Activated naive CD8-positive, alpha-beta T cell treated with anti-CD3 and anti-CD28 coated beads, Interleukin-2, amount 10 ng/mL, durations not matched to agents 7 days and 5 days (primary cell): ENCODE data around the gene MPHOSPH9. TPM values are rescaled to one million over a fixed set of nuclear protein-coding genes. Genes with fewer than 3 reads are reported as not detected.
"Not testable (repeated sequence)": the region's sequence is repeated elsewhere in the genome, so short reads cannot be mapped to it uniquely, and the experiment has no call there.

Source experiments
- ATAC-seq: fragments of 150-1000 bp; cut with Tn5 transposase; one replicate; pipeline ENCODE4 v1.10.0; 2021; ENCODE audit warnings: low read depth, moderate library complexity
- POLR2A ChIA-PET: fragments of 350-600 bp; sonication (Branson Sonifier 250); formaldehyde crosslinking; loops from one replicate; lab custom pipeline; 2021; ENCODE audit warnings: antibody characterized with exemption; lab: Charles Lee
- DNase-seq: peaks from one replicate; pipeline ENCODE4 v3.0.0; 2021
- H3K27ac Mint-ChIP-seq: one replicate; pipeline ENCODE4 v1.8.0; 2022; ENCODE audit warnings: mild to moderate bottlenecking, mixed read lengths
- H3K27me3 Mint-ChIP-seq: one replicate; pipeline ENCODE4 v1.8.0; 2022; ENCODE audit warnings: mild to moderate bottlenecking, moderate library complexity, mixed read lengths
- H3K36me3 Mint-ChIP-seq: one replicate; pipeline ENCODE4 v1.8.0; 2021; ENCODE audit warnings: mild to moderate bottlenecking, mixed read lengths
- H3K4me1 Mint-ChIP-seq: one replicate; pipeline ENCODE4 v1.8.0; 2021; ENCODE audit warnings: mixed read lengths
- H3K4me3 Mint-ChIP-seq: one replicate; pipeline ENCODE4 v1.8.0; 2022; ENCODE audit warnings: mild to moderate bottlenecking, moderate library complexity, mixed read lengths
- H3K9me3 Mint-ChIP-seq: one replicate; pipeline ENCODE4 v1.8.0; 2021; ENCODE audit warnings: mixed read lengths
- total RNA-seq, 2 experiments: library from RNA; stranded (reverse); gene quantifications; one replicate each; pipeline ENCODE4 v1.2.3, GENCODE V29; 2021

MPHOSPH9 gene
- total RNA-seq, 2 experiments from 2014 or later, result 121 to 131 TPM

DNA sequence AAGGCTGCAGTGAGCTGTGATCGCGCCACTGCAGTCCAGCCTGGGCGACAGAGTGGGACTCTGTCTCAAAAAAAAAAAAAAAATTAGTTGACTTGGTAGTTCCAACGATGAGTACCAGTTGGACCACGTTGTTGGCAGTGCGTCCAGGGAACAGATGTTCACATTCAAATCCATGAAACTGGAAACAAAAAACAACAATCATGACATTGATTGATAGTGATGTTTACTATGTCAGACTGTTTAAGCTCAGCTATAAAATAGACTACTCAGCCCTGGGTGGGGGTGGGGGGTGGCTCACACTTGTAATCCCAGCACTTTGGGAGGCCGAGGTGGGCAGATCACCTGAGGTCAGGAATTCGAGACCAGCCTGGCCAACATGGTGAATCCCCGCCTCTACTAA lies 19.4 kb upstream of the MPHOSPH9 start:
- POLR2A ChIA-PET, result interaction anchor here (0.8 kb wide), 1 partner anchor 13 kb away, joined by 3 read pairs; no protein-coding TSS in a partner anchor
- H3K4me1 Mint-ChIP-seq, result peaks cover 25% of the 10 kb centered on the region

DNA sequence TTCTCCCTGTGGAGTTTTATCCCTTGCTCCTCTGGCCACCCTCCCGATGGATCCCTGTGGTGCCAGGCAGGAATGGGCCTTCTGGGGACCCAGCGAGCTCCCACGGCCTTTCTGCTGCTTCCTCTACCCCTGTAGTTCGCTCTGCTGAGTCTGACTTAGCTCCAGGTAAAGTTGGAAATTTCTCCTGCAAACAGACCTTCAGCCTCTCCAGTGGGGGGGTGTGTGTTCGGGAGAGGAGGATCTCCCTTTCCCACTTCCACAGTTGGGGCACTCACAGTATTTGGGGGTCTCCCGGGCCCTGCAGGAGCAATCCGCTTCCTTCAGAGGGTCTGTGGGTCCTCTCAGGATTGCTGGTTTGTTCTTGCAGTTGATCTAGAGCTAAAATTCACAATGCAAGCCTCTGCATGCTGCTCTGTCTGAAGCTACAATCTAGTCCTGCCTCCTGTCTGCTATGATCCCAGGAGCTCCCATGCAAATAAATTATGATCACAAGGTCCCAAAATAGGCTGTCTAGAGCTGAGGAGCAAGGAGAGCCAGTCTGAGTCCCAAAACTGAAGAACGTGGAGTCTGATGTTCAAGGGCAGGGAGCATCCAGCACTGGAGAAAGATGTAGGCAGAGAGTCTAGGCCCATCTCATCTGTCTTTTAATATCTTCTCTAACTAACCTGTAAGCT lies 18.6 kb upstream of the MPHOSPH9 start:
- no peak overlapping the region for H3K4me3 Mint-ChIP-seq
- DNase-seq, result peak; percentile 10
- POLR2A ChIA-PET, result interaction anchor here (0.8 to 0.9 kb wide), 2 partner anchors 14 to 19 kb away, joined by 3 read pairs; partner anchors contain the start of genes MPHOSPH9 and MTRFR
- peaks cover 40% of the 10 kb centered on the region for H3K36me3 Mint-ChIP-seq
- H3K27ac Mint-ChIP-seq, result peak overlapping the region; percentile 34
- no peaks in the 10 kb centered on the region for H3K27me3 Mint-ChIP-seq
- ATAC-seq, result no peak
- peaks cover 29% of the 10 kb centered on the region for H3K4me1 Mint-ChIP-seq
- peaks cover 14% of the 10 kb centered on the region for H3K9me3 Mint-ChIP-seq

More for the DNA sequence above, 19.4 kb upstream of the MPHOSPH9 start:
- not testable (repeated sequence) for DNase-seq, H3K4me3 Mint-ChIP-seq, H3K27me3 Mint-ChIP-seq, ATAC-seq, H3K27ac Mint-ChIP-seq
- H3K36me3 Mint-ChIP-seq, result peaks cover 38% of the 10 kb centered on the region
- H3K9me3 Mint-ChIP-seq, result peaks cover 10% of the 10 kb centered on the region

DNA sequence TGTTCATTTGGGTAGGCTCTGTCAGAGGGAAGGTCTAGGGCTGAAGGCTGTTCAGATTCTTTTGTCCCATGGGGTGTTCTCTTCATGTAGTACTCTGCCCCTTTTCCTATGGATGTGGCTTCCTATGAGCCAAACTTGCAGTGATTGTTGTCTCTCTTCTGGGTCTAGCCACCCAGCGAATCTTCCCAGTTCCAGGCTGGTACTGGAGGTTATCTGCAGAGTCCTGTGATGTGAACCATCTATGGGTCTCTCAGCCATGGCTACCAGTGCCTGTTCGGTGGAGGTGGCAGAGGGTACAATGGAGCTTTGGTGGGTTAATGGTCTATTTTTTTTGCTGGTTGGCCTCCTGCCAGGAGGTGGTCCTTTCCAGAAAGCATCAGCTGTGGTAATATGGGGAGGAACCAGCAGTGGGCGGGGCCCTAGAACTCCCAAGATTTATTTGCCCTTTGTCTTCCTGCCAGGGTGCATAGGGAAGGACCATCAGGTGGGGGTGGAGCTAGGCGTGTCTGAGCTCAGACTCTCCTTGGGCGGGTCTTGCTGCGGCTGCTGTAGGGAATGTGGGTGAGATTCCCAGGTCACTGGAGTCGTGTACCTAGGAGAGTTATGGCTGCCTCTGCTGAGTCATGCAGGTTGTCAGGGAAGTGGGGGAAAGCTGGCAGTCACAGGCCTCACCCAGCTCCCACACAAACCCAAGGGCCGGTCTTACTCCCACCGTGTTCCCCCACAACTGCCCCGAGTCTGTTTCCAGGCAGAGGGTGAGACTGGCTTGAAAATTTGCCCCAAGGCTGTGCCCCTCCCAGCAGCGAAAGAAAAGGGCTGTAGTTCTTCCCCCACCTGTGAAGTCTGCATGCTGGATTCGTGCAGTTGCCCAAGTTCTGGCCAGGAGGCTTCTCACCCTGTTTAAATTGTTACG lies 17.8 kb upstream of the MPHOSPH9 start:
- no peak for DNase-seq
- peaks cover 14% of the 10 kb centered on the region for H3K9me3 Mint-ChIP-seq
- peak overlapping the region; percentile 34 for H3K27ac Mint-ChIP-seq
- no peak overlapping the region for H3K4me3 Mint-ChIP-seq
- ATAC-seq, result no peak
- no peaks in the 10 kb centered on the region for H3K27me3 Mint-ChIP-seq
- peaks cover 46% of the 10 kb centered on the region for H3K36me3 Mint-ChIP-seq
- H3K4me1 Mint-ChIP-seq, result peaks cover 30% of the 10 kb centered on the region
- POLR2A ChIA-PET, result interaction anchor here (0.9 kb wide), 1 partner anchor 18 kb away, joined by 3 read pairs; the partner anchor contains the start of genes MPHOSPH9 and MTRFR

DNA sequence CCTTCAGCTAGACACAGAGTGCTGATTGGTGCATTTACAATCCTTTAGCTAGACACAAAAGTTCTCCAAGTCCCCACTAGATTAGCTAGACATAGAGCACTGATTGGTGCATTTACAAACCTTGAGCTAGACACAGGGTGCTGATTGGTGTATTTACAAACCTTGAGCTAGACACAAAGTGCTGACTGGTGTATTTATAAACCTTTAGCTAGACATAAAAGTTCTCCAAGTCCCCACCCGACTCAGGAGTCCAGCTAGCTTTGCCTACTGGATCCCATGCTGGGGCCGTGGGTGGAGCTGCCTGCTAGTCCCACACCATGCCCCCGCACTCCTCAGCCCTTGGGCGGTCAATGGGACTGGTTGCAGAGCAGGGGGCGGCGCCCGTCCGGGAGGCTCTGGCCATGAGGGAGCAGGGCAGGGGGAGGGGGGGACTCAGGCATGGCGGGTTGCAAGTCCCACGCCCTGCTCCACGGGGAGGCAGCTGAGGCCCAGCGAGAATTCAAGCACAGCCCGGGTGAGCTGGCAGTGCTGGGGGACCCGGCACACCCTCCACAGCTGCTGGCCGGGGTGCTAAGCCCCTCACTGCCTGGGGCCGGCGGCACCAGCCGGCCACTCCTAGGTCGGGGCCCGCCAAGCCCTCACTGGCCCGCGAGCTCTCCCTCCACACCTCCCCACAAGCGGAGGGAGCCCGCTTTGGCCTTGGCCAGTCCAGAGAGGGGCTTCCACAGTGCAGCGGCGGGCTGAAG lies 16.2 kb upstream of the MPHOSPH9 start:
- DNase-seq, H3K27ac Mint-ChIP-seq, ATAC-seq, H3K27me3 Mint-ChIP-seq, H3K4me3 Mint-ChIP-seq: not testable (repeated sequence)
- peaks cover 14% of the 10 kb centered on the region for H3K9me3 Mint-ChIP-seq
- POLR2A ChIA-PET, result interaction anchor here (0.6 to 2.2 kb wide), 4 partner anchors 10 to 20 kb away, joined by 3 to 14 read pairs (median 4); partner anchors contain the start of genes MPHOSPH9 and MTRFR
- H3K4me1 Mint-ChIP-seq, result peaks cover 31% of the 10 kb centered on the region
- H3K36me3 Mint-ChIP-seq, result peaks cover 51% of the 10 kb centered on the region

DNA sequence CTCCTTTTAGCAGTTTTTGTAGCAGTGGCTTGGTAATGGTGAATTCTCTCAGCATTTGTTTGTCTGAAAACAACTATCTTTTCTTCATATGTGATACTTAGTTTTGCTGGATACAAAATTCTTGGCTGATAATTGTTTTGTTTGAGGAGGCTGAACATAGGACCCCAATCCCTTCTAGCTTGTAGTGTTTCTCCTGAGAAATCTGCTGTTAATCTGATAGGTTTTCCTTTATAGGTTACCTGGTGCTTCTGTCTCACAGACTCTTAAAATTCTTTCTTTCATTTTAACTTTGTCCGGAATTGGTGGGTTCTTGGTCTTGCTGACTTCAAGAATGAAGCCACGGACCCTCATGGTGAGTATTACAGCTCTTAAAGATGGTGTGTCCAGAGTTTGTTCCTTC lies 15.2 kb upstream of the MPHOSPH9 start:
- Mint-ChIP-seq H3K4me1 (peaks cover 31% of the 10 kb centered on the region), H3K9me3 (peaks cover 14% of the 10 kb centered on the region), H3K36me3 (peaks cover 48% of the 10 kb centered on the region)
- DNase-seq, H3K27me3 Mint-ChIP-seq, H3K27ac Mint-ChIP-seq, ATAC-seq, H3K4me3 Mint-ChIP-seq: not testable (repeated sequence)
- POLR2A ChIA-PET, result interaction anchor here (0.6 to 2.2 kb wide), 3 partner anchors 10 to 26 kb away, joined by 3 to 14 read pairs (median 4); partner anchors contain the start of genes MPHOSPH9 and MTRFR

DNA sequence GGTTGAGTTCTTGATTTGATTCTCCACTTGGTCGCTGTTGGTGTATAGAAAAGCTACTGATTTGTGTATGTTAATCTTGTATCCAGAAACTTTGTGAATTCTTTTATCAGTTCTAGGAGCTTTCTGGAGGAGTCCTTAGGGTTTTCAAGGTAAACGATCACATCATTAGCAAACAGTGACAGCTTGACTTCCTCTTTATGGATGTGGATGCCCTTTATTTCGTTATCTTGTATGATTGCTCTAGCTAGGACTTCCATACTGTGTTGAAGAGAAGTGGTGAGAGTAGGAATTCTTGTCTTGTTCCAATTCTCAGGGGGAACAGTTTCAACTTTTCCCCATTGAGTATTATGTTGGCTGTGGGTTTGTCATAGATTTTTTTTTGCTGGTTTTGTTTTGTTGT lies 12.7 kb upstream of the MPHOSPH9 start:
- Mint-ChIP-seq H3K27ac (no peak overlapping the region), H3K4me1 (peaks cover 40% of the 10 kb centered on the region), H3K4me3 (no peak overlapping the region), H3K9me3 (peaks cover 14% of the 10 kb centered on the region), H3K36me3 (peaks cover 55% of the 10 kb centered on the region), H3K27me3 (no peaks in the 10 kb centered on the region)
- no peak for DNase-seq
- no peak for ATAC-seq
- POLR2A ChIA-PET, result interaction anchor here (1.3 kb wide), 1 partner anchor 13 kb away, joined by 4 read pairs; the partner anchor contains the start of gene MPHOSPH9

DNA sequence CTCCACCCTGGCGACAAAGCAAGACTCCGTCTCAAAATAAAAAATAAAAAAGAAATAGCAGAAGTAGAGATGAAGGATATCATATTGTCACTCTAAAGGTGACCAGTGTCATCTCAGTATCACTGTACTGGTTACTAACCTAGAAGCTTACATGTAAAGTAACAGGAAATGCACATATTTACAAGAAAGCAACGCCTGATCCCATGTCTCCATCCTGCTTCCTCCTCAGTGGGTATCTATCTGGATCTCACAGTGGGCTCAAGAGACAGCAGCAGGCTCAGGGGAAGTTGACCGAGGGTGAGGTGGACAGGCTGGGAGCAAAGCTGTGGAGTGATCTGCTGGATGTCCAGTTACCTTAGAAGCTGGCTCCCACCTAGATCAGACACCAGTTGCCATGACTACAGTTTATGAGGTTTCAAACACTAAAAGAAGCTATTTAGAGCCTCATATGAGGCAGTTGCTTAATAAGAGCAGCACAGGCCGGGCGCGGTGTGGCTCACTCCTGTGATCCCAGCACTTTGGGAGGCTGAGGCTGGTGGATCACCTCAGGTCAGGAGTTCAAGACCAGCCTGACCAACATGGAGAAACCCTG lies 10.8 kb upstream of the MPHOSPH9 start:
- H3K27me3 Mint-ChIP-seq, result no peaks in the 10 kb centered on the region
- ATAC-seq (no peak), DNase-seq (no peak)
- H3K4me1 Mint-ChIP-seq, result peaks cover 34% of the 10 kb centered on the region
- H3K27ac Mint-ChIP-seq, result no peak overlapping the region
- H3K9me3 Mint-ChIP-seq, result peaks cover 14% of the 10 kb centered on the region
- peaks cover 47% of the 10 kb centered on the region for H3K36me3 Mint-ChIP-seq
- POLR2A ChIA-PET, result interaction anchor here (0.9 to 4.9 kb wide), 2 partner anchors 11 to 379 kb away, joined by 3 to 43 read pairs; partner anchors contain the start of genes MPHOSPH9 and MTRFR
- H3K4me3 Mint-ChIP-seq, result no peak overlapping the region

DNA sequence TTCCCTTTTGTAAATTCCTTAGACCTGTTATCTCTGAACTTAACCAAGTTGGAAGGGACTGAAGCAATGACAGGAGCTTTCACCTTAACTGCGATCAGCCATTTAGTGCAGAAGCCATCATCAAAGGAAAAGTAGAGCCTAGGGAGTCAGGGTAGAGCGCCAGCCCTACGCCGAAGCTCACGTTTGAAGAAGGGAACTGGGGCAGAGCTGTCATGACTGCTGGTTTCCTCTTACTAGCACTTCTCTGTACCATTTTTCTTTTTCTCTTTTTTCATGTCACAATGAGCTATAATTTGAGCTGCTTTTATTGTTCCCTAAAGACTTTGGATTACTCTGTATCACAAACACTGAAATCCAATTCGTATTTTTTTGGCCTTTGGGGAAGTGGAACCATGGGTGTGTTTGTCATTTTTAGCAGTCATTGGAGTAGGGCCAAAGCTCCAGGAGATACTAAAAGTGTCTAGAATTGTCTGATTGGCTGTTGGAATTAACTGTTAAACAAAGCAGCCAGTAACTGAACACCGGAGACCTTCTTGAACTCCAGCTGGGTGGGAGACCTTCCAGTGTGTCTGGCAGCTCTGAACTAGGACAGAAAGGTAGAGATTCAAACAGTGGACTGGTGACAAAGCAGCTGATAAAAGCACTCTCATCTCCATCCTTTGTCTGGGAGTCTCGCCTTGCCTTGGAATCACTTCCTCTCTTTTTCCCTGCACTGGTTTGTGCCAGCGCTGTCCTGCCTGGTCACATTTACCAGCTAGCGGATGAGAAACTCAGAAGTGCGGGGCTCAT lies 9.4 kb upstream of the MPHOSPH9 start:
- Mint-ChIP-seq H3K4me1 (peaks cover 34% of the 10 kb centered on the region), H3K36me3 (peaks cover 32% of the 10 kb centered on the region), H3K4me3 (peak overlapping the region; percentile 48), H3K27me3 (no peaks in the 10 kb centered on the region), H3K9me3 (peaks cover 3% of the 10 kb centered on the region), H3K27ac (peak overlapping the region; percentile 84)
- DNase-seq (no peak), ATAC-seq (peak; percentile 59)
- POLR2A ChIA-PET, result interaction anchor here (0.6 to 4.9 kb wide), 5 partner anchors 10 to 373 kb away, joined by 3 to 43 read pairs (median 4); partner anchors contain the start of genes MPHOSPH9 and MTRFR

DNA sequence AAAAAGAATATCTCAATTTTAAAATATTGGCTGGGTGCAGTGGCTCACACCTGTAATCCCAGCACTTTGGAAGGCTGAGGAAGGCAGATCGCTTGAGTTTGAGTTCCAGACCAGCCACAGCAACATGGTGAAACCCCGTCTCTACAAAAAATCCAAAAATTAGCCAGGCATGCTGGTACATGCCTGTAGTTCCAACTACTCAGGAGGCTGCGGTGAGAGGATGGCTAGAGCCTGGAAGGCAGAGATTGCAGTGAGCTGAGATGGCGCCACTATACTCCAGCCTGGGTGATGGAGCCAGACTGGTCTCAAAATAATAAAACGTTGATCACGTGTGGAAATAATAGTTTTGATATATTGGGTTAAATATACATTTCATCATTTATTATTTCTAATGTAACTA lies 6.0 kb upstream of the MPHOSPH9 start:
- Mint-ChIP-seq H3K36me3 (peaks cover 17% of the 10 kb centered on the region), H3K27ac (no peak overlapping the region), H3K9me3 (no peaks in the 10 kb centered on the region), H3K4me3 (no peak overlapping the region), H3K27me3 (no peaks in the 10 kb centered on the region), H3K4me1 (peaks cover 48% of the 10 kb centered on the region)
- DNase-seq (no peak), ATAC-seq (no peak)
- POLR2A ChIA-PET, result interaction anchor here (0.6 to 2.0 kb wide), 8 partner anchors 10 to 273 kb away, joined by 3 to 7 read pairs (median 3); partner anchors contain the start of gene ABCB9

DNA sequence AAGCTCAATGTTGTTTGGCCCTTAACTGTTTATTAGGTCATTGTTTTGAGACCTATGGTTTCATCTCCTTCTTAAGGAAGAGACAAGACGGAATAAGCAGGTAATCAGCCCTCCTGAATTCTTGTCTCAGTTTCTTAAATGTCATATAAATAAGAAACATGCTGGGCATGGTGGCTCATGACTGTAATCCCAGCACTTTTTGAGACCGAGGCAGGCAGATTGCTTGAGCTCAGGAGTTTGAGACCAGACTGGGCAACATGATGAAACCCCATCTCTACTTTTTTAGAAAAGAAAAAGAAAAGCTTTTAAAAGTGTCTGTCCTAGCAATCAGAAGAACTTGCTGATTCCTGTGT lies 5.4 kb upstream of the MPHOSPH9 start:
- H3K9me3 Mint-ChIP-seq, result no peaks in the 10 kb centered on the region
- ATAC-seq, result no peak
- POLR2A ChIA-PET, result interaction anchor here (0.6 to 1.9 kb wide), 16 partner anchors 10 to 576 kb away, joined by 3 to 13 read pairs (median 4); partner anchors contain the start of genes ABCB9 and OGFOD2
- H3K36me3 Mint-ChIP-seq, result peaks cover 16% of the 10 kb centered on the region
- H3K4me1 Mint-ChIP-seq, result peaks cover 48% of the 10 kb centered on the region
- DNase-seq, result no peak
- no peaks in the 10 kb centered on the region for H3K27me3 Mint-ChIP-seq
- H3K27ac Mint-ChIP-seq, result peak overlapping the region; percentile 94
- H3K4me3 Mint-ChIP-seq, result peak overlapping the region; percentile 78

DNA sequence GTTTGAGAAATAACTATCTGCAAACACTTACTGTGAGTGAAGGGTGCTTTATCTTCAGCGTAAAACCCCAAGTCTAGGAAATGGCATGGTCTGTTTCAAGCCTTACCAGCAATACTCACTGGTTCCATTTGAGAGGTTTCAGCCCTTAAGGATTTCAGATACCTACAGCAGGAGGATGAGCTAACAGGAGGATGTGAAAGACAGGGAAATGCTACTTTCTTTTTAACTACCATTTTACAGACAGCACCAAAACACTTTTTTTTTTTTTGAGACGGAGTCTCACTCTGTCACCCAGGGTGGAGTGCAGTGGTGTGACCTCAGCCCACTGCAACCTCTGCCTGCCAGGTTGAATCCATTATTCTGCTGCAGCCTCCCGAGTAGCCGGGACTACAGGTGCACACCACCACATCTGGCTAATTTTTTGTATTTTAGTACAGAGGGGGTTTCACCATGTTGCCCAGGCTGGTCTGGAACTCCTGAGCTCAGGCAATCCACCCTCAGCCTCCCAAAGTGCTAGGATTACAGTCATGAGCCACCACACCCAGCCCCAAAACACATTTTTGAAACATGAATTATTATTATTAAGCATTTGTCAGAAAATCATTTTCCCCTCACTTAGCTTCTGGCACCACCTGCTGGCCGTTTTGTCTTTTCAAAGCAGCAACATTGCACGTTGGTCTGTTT lies 4.8 kb upstream of the MPHOSPH9 start:
- POLR2A ChIA-PET, result interaction anchor here (0.6 to 1.9 kb wide), 15 partner anchors 9 to 575 kb away, joined by 3 to 13 read pairs (median 4); partner anchors contain the start of genes ABCB9 and OGFOD2
- peak overlapping the region; percentile 94 for H3K27ac Mint-ChIP-seq
- no peaks in the 10 kb centered on the region for H3K27me3 Mint-ChIP-seq
- DNase-seq (peak; percentile 68), ATAC-seq (no peak)
- H3K36me3 Mint-ChIP-seq, result peaks cover 16% of the 10 kb centered on the region
- H3K4me3 Mint-ChIP-seq, result peak overlapping the region; percentile 78
- no peaks in the 10 kb centered on the region for H3K9me3 Mint-ChIP-seq
- peaks cover 47% of the 10 kb centered on the region for H3K4me1 Mint-ChIP-seq
